ENCODE results near the gene GAS2. TPM values are rescaled to one million over a fixed set of nuclear protein-coding genes. Genes with fewer than 3 reads are reported as not detected.
"Not testable (repeated sequence)": the region's sequence is repeated elsewhere in the genome, so short reads cannot be mapped to it uniquely, and the experiment has no call there.

Gene GAS2
- total RNA-seq, 1 donor from 2014 or later, result 27.0 TPM

DNA sequence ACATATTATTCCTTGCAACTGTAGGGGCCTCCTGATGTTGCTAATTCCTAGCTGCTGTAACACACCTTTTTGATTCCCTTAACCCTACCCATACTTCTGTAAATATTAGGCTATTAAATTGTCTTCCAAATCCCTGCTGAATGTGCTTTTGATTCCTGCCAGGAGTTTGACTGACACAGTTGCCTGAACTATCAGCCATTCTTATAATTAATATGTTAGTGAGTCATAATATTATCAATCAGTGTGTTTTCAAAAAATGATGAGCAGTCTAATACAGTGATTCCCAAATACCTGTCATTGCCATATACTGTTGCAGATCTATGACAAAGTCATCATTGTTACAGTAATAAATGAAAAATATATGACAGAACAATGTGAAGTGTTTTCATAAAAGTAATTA, 24.9 kb upstream of the GAS2 start:
- Histone ChIP-seq H3K36me3 (no peaks in the 10 kb centered on the region), H3K4me3 (no peak overlapping the region), H3K27me3 (no peaks in the 10 kb centered on the region), H3K9me3 (no peaks in the 10 kb centered on the region), H3K4me1 (no peaks in the 10 kb centered on the region), H3K27ac (no peak overlapping the region)
- TF ChIP-seq, protein P1, sequence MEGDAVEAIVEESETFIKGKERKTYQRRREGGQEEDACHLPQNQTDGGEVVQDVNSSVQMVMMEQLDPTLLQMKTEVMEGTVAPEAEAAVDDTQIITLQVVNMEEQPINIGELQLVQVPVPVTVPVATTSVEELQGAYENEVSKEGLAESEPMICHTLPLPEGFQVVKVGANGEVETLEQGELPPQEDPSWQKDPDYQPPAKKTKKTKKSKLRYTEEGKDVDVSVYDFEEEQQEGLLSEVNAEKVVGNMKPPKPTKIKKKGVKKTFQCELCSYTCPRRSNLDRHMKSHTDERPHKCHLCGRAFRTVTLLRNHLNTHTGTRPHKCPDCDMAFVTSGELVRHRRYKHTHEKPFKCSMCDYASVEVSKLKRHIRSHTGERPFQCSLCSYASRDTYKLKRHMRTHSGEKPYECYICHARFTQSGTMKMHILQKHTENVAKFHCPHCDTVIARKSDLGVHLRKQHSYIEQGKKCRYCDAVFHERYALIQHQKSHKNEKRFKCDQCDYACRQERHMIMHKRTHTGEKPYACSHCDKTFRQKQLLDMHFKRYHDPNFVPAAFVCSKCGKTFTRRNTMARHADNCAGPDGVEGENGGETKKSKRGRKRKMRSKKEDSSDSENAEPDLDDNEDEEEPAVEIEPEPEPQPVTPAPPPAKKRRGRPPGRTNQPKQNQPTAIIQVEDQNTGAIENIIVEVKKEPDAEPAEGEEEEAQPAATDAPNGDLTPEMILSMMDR (IDR thresholded peaks at IDR 0.05), result no peak
- no peak for DNase-seq (ENCODE audit: low spot score in 2 of 2)
- intact Hi-C loops (cut with DNase I), result no loop called here

DNA sequence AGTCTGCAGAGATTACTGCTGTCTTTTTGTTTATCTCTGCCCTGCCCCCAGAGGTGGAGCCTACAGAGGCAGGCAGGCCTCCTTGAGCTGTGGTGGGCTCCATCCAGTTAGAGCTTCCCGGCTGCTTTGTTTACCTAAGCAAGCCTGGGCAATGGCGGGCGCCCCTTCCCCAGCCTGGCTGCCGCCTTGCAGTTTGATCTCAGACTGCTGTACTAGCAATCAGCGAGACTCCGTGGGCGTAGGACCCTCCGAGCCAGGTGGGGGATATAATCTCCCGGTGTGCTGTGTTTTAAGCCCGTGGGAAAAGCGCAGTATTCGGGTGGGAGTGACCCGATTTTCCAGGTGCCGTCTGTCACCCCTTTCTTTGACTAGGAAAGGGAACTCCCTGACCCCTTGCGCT, 14.1 kb upstream of the GAS2 start:
- not testable (repeated sequence) for H3K4me1 ChIP-seq

DNA sequence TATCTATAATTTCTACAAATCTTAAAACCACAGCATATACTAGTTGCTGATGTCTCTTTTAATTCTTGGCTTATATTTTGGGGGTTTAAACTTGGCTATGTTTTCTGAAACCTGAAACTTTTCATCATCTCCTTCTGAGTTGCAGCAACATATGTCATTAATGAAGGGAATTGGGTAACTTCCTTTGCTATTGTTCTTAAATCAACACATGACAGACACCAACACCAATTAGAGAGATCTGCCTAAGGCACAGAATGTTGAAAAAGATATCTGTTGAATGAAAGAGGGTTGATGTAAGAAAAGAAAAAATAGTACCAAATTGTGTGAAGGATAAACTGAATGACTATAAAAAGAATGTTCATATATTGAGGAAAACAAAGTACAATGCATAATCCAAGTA, 10.3 kb upstream of the GAS2 start:
- TF ChIP-seq, protein P1 (IDR thresholded peaks at IDR 0.05), result no peak
- Histone ChIP-seq H3K27ac (no peak overlapping the region), H3K9me3 (no peaks in the 10 kb centered on the region), H3K36me3 (no peaks in the 10 kb centered on the region), H3K4me1 (no peaks in the 10 kb centered on the region), H3K4me3 (no peak overlapping the region), H3K27me3 (no peaks in the 10 kb centered on the region)
- no peak for DNase-seq (ENCODE audit: low spot score in 2 of 2)
- intact Hi-C loops (cut with DNase I), result no loop called here

More for the DNA sequence above, 14.1 kb upstream of the GAS2 start:
- intact Hi-C loops (cut with DNase I); DNase-seq (ENCODE audit: low spot score in 2 of 2); H3K27me3 ChIP-seq; H3K4me3 ChIP-seq; H3K36me3 ChIP-seq; H3K27ac ChIP-seq; H3K9me3 ChIP-seq: not testable (repeated sequence)

DNA sequence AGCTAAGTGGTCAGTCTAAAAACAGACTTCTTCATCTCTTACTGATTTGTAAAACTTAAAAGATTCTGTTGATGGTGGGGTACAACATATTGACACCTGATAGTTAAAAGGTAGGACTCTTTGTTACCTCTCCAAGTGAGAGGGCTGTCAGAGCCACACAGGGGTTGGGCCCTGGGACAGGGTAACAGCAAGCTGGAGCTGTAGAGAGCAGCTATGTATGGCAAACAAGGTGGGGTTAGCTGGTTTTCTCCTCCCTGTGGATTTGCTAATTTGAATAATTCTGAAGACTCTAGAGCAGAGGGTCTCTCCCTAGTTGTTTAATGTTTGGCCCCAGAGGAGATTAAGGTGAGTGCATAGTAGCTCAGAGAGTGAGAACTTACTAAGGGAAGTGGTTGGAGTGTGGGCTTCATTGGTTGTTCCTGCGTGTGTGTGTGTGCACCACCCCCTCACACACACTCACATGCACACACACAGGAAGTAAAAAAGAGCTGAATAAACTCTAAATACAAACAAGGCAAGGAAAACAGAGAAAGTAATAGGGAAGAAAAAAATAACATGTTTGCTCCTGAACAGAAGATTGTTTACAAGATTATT, 9.2 kb upstream of the GAS2 start:
- no peak for DNase-seq (ENCODE audit: low spot score in 2 of 2)
- TF ChIP-seq, protein P1 (IDR thresholded peaks at IDR 0.05), result no peak
- Histone ChIP-seq H3K4me1 (no peaks in the 10 kb centered on the region), H3K4me3 (no peak overlapping the region), H3K27me3 (no peaks in the 10 kb centered on the region), H3K36me3 (no peaks in the 10 kb centered on the region), H3K27ac (no peak overlapping the region), H3K9me3 (no peaks in the 10 kb centered on the region)
- intact Hi-C loops (cut with DNase I), result no loop called here

DNA sequence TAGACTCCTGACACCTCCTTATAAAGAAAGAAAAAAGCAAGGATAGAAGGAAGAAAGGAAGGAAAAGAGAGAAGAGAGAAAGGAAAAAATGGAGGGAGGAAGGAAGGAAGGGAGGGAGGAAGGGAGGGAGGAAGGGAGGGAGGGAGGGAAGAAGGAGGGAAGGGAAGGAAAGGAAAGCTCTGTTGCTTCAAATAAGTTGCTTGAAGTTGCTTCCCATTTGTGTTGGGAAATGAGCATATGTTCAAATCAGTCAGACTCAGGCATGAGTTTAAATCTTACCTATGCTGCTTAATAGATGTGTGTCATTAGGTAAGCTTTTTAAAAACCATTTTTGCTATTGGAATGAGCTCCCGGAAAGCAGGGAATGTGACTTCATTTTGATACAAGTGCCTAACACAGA, 6.6 kb upstream of the GAS2 start:
- Histone ChIP-seq H3K36me3 (no peaks in the 10 kb centered on the region), H3K9me3 (no peaks in the 10 kb centered on the region), H3K27me3 (no peaks in the 10 kb centered on the region), H3K27ac (no peak overlapping the region), H3K4me3 (no peak overlapping the region), H3K4me1 (no peaks in the 10 kb centered on the region)
- no peak for DNase-seq (ENCODE audit: low spot score in 2 of 2)
- intact Hi-C loops (cut with DNase I), result no loop called here
- TF ChIP-seq, protein P1 (IDR thresholded peaks at IDR 0.05), result no peak

DNA sequence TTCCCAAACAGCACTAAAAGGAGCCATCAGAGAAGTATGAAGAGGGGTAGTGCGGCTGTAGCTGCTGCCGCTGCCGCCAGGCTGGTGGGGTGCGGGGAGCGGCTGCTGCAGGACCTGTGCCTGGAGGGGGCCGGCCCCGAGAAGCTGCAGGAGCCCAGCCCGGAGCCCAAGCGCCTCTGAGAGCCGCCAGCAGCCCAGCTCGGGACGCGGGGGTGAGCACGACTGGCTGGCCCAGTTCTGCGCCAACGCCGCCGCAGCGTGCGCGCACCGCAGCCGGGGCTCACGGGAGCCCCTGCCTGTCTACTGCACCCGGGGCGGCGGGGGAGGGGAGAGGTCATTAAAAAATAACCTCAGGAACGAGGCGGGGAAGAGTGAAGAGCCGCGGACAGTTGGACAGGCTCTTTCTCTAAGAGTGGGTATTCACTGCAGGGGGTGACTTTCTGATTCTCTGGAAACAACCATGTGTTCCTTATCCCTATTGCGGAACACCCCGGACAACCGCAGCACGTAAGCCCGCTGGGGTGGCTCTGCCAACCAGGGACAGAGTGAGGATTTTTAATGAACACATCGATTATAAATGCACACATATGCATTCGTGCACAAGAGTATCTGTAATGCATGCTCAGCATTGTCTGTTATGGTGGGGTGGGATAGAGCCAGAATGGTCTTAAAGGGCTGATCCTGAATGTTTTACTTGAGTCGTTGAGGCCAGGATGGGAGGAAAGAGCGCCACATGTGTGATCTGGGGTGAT, 453 bp downstream of the GAS2 start:
- TF ChIP-seq, protein P1 (IDR thresholded peaks at IDR 0.05), result no peak
- no peaks in the 10 kb centered on the region for H3K9me3 ChIP-seq

More for the DNA sequence above, 453 bp downstream of the GAS2 start:
- H3K4me1 ChIP-seq, result peaks cover 0 to 3% of the 10 kb centered on the region in 2 donors
- H3K27me3 ChIP-seq, result no peaks in the 10 kb centered on the region
- intact Hi-C loops (cut with DNase I), result no loop called here
- no peak for DNase-seq (ENCODE audit: low spot score in 2 of 2)
- peak overlapping the region; percentile 39 to 61 for H3K4me3 ChIP-seq
- H3K36me3 ChIP-seq, result no peaks in the 10 kb centered on the region
- no peak overlapping the region for H3K27ac ChIP-seq
